Epithelial cell of proximal tubule (primary cell): ENCODE measurements around the gene NUP42. TPM values are rescaled to one million over a fixed set of nuclear protein-coding genes. Genes with fewer than 3 reads are reported as not detected.

Experiments
- DNase-seq: peaks from one replicate; pipeline ENCODE4 v3.0.0-alpha.2; 2011; ENCODE audit warnings: low read depth
- H3K4me3 ChIP-seq: 2 replicates; pipeline ENCODE4 v1.5.1; 2011; ENCODE audit warnings: low read depth, mild to moderate bottlenecking, low read length
- total RNA-seq: library from RNA; depleted of rRNA; stranded (reverse); fragments of >200 nt; gene quantifications from 2 replicates; pipeline ENCODE4 v1.2.3, GENCODE V29; 2015
- TF ChIP-seq, protein P1 (sequence below): conservative IDR thresholded peaks from 2 replicates; pipeline ENCODE4 v1.5.1; 2012; ENCODE audit warnings: low read depth, mild to moderate bottlenecking, low read length

The NUP42 gene
- total RNA-seq, 1 donor from 2014 or later = 22.2 TPM

- no peak overlapping the region for H3K4me3 ChIP-seq
- TF ChIP-seq, protein P1, sequence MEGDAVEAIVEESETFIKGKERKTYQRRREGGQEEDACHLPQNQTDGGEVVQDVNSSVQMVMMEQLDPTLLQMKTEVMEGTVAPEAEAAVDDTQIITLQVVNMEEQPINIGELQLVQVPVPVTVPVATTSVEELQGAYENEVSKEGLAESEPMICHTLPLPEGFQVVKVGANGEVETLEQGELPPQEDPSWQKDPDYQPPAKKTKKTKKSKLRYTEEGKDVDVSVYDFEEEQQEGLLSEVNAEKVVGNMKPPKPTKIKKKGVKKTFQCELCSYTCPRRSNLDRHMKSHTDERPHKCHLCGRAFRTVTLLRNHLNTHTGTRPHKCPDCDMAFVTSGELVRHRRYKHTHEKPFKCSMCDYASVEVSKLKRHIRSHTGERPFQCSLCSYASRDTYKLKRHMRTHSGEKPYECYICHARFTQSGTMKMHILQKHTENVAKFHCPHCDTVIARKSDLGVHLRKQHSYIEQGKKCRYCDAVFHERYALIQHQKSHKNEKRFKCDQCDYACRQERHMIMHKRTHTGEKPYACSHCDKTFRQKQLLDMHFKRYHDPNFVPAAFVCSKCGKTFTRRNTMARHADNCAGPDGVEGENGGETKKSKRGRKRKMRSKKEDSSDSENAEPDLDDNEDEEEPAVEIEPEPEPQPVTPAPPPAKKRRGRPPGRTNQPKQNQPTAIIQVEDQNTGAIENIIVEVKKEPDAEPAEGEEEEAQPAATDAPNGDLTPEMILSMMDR = no peak
- no peak for DNase-seq
These were observed 22.4 kb downstream of the NUP42 start for GRCh38 chr7:23204241-23204640.

GRCh38 chr7:23205577-23205908 is 23.7 kb downstream of the NUP42 start:
- TF ChIP-seq, protein P1 = no peak
- peak overlapping the region; percentile 40 for H3K4me3 ChIP-seq
- DNase-seq = no peak

GRCh38 chr7:23205909-23206767 is 24.3 kb downstream of the NUP42 start:
- TF ChIP-seq, protein P1 = no peak
- H3K4me3 ChIP-seq = peak overlapping the region; percentile 40
- no peak for DNase-seq

- TF ChIP-seq, protein P1 = no peak
- DNase-seq = no peak
- no peak overlapping the region for H3K4me3 ChIP-seq
These were observed 25.2 kb downstream of the NUP42 start for GRCh38 chr7:23207021-23207420.

- TF ChIP-seq, protein P1 = no peak
- no peak for DNase-seq
- H3K4me3 ChIP-seq = no peak overlapping the region
These were observed 26.0 kb downstream of the NUP42 start for GRCh38 chr7:23207884-23208283.

DNA sequence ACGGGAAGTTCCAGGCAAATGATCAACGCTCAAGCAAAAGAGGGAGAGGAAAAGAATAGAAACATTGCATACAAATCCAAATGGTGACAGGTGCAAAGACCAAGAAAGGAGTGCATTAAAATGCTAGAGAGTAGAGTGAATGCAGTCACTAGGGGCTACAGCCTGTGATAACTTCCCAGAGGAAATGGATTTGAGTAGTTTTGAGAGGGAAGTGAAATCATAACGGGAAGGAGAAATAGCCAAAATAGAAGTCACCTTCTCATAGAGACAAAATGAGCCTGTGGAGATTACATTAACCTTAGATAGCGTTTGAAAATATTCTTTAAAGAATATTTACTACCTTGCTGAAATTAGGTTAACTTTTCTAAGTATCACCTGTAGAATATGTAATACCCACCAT is 26.5 kb downstream of the NUP42 start:
- TF ChIP-seq, protein P1 = no peak
- H3K4me3 ChIP-seq = no peak overlapping the region
- no peak for DNase-seq

GRCh38 chr7:23210506-23210905 is 28.7 kb downstream of the NUP42 start:
- DNase-seq = no peak
- TF ChIP-seq, protein P1 = no peak
- H3K4me3 ChIP-seq = no peak overlapping the region
